Measurements from ENCODE around the gene AFAP1L2.

AFAP1L2 gene

GRCh38 chr10:114356751-114357514, 47.4 kb downstream of the AFAP1L2 start:
- Histone ChIP-seq H3K9me3 (ENCODE audit: severe bottlenecking) (no peaks in the 10 kb centered on the region), H3K27ac (no peak overlapping the region), H3K27me3 (ENCODE audit: insufficient read depth, low read depth, severe bottlenecking) (no peaks in the 10 kb centered on the region), H3K36me3 (no peaks in the 10 kb centered on the region), H3K4me3 (ENCODE audit: low read depth, low read length) (no peak overlapping the region)
- TF ChIP-seq CTCF (IDR thresholded peaks at IDR 0.05; ENCODE audit: low read depth, low read length): no peak
- DNase-seq: no peak

GRCh38 chr10:114356126-114356525, 48.2 kb downstream of the AFAP1L2 start:
- H3K27me3 ChIP-seq (ENCODE audit: insufficient read depth, low read depth, severe bottlenecking): no peaks in the 10 kb centered on the region
- H3K27ac ChIP-seq: no peak overlapping the region
- TF ChIP-seq CTCF (IDR thresholded peaks at IDR 0.05; ENCODE audit: low read depth, low read length): no peak

GRCh38 chr10:114353383-114353782, 50.9 kb downstream of the AFAP1L2 start:
- TF ChIP-seq CTCF (IDR thresholded peaks at IDR 0.05; ENCODE audit: low read depth, low read length): no peak
- Histone ChIP-seq H3K27ac (no peak overlapping the region), H3K27me3 (ENCODE audit: insufficient read depth, low read depth, severe bottlenecking) (no peaks in the 10 kb centered on the region), H3K4me3 (ENCODE audit: low read depth, low read length) (no peak overlapping the region), H3K9me3 (ENCODE audit: severe bottlenecking) (no peaks in the 10 kb centered on the region), H3K36me3 (no peaks in the 10 kb centered on the region)
- DNase-seq: no peak

More at GRCh38 chr10:114356126-114356525, 48.2 kb downstream of the AFAP1L2 start:
- Histone ChIP-seq H3K4me3 (ENCODE audit: low read depth, low read length) (no peak overlapping the region), H3K36me3 (no peaks in the 10 kb centered on the region), H3K9me3 (ENCODE audit: severe bottlenecking) (no peaks in the 10 kb centered on the region)
- no peak for DNase-seq

GRCh38 chr10:114352653-114353298, 51.5 kb downstream of the AFAP1L2 start:
- Histone ChIP-seq H3K4me3 (ENCODE audit: low read depth, low read length) (no peak overlapping the region), H3K27me3 (ENCODE audit: insufficient read depth, low read depth, severe bottlenecking) (no peaks in the 10 kb centered on the region), H3K27ac (no peak overlapping the region), H3K36me3 (no peaks in the 10 kb centered on the region), H3K9me3 (ENCODE audit: severe bottlenecking) (no peaks in the 10 kb centered on the region)
- TF ChIP-seq CTCF (IDR thresholded peaks at IDR 0.05; ENCODE audit: low read depth, low read length): 0 out of 2 replicates have a peak, but pooled peaks have one; percentile 5
- no peak for DNase-seq

GRCh38 chr10:114350751-114351150, 53.6 kb downstream of the AFAP1L2 start:
- no peak for DNase-seq
- no peaks in the 10 kb centered on the region for H3K27me3 ChIP-seq (ENCODE audit: insufficient read depth, low read depth, severe bottlenecking)
- H3K9me3 ChIP-seq (ENCODE audit: severe bottlenecking): no peaks in the 10 kb centered on the region
- no peaks in the 10 kb centered on the region for H3K36me3 ChIP-seq
- no peak overlapping the region for H3K27ac ChIP-seq
- no peak for TF ChIP-seq CTCF (IDR thresholded peaks at IDR 0.05; ENCODE audit: low read depth, low read length)
- no peak overlapping the region for H3K4me3 ChIP-seq (ENCODE audit: low read depth, low read length)
